ENCODE results near the gene HSBP1L1.
A peak's percentile ranks its signal among the peaks of the same experiment; 100 is the strongest.
"Not testable (repeated sequence)": the region's sequence is repeated elsewhere in the genome, so short reads cannot be mapped to it uniquely, and the experiment has no call there.

Gene HSBP1L1

GRCh38 chr18:79986726-79987125, 22.3 kb downstream of the HSBP1L1 start:
- no peak for DNase-seq (ENCODE audit: low read depth in 2 of 2)

- no peak for DNase-seq (ENCODE audit: low read depth in 2 of 2)
These were observed 23.1 kb downstream of the HSBP1L1 start for GRCh38 chr18:79987566-79987965.

GRCh38 chr18:79988071-79988450, 23.6 kb downstream of the HSBP1L1 start:
- peak in 1 of 2 donors; percentile 49 for DNase-seq (ENCODE audit: low read depth in 2 of 2)

GRCh38 chr18:79988451-79989194, 24.2 kb downstream of the HSBP1L1 start, which contains the start of gene TXNL4A:
TXNL4A (minus strand) TSS chr18:79988563; CDS start chr18:79988392, 171 bp downstream.
- peak; percentile 81 to 86 for DNase-seq (ENCODE audit: low read depth in 2 of 2)

- no peak for DNase-seq (ENCODE audit: low read depth in 2 of 2)
These were observed 24.7 kb downstream of the HSBP1L1 start for GRCh38 chr18:79989195-79989497.

- DNase-seq (ENCODE audit: low read depth in 2 of 2): no peak
These were observed 27.1 kb downstream of the HSBP1L1 start for GRCh38 chr18:79991494-79991893.

GRCh38 chr18:79999701-80000100, 35.3 kb downstream of the HSBP1L1 start:
- DNase-seq (ENCODE audit: low read depth in 2 of 2): not testable (repeated sequence)

GRCh38 chr18:80000877-80001276, 36.4 kb downstream of the HSBP1L1 start:
- DNase-seq (ENCODE audit: low read depth in 2 of 2): no peak

GRCh38 chr18:80002468-80002867, 38.0 kb downstream of the HSBP1L1 start:
- DNase-seq (ENCODE audit: low read depth in 2 of 2): no peak

- no peak for DNase-seq (ENCODE audit: low read depth in 2 of 2)
These were observed 40.3 kb downstream of the HSBP1L1 start for GRCh38 chr18:80004600-80005342.

- no peak for DNase-seq (ENCODE audit: low read depth in 2 of 2)
These were observed 42.3 kb downstream of the HSBP1L1 start for GRCh38 chr18:80006724-80007123.

GRCh38 chr18:80009661-80010550, 45.5 kb downstream of the HSBP1L1 start:
- no peak for DNase-seq (ENCODE audit: low read depth in 2 of 2)

- DNase-seq (ENCODE audit: low read depth in 2 of 2): no peak
These were observed 46.1 kb downstream of the HSBP1L1 start for GRCh38 chr18:80010551-80010906.

- DNase-seq (ENCODE audit: low read depth in 2 of 2): not testable (repeated sequence)
These were observed 47.2 kb downstream of the HSBP1L1 start for GRCh38 chr18:80011496-80012137.

GRCh38 chr18:80012714-80013113, 48.3 kb downstream of the HSBP1L1 start:
- no peak for DNase-seq (ENCODE audit: low read depth in 2 of 2)
